Skin epidermis (tissue), 12 donors: ENCODE measurements around the gene ACMSD.

Experiments used
- H3K27ac ChIP-seq, 21 experiments: fragments of 200-600 bp; sonication (generic) in 11 of 21; one replicate each; pipeline ENCODE4 v1.5.0; 2020; ENCODE audit warnings: mild to moderate bottlenecking in 3 of 21, inconsistent platforms in 2 of 21, moderate library complexity in 2 of 21
- H3K4me3 ChIP-seq, 7 experiments: fragments of 200-600 bp; sonication (generic) in 2 of 7; one replicate each; pipeline ENCODE4 v1.5.0; 2020; ENCODE audit warnings: inconsistent platforms in 2 of 7, mild to moderate bottlenecking in 2 of 7, moderate library complexity in 1 of 7

The ACMSD gene

GRCh38 chr2:134933732-134934131 is 95.3 kb downstream of the ACMSD start:
- Histone ChIP-seq H3K4me3 (no peak overlapping the region), H3K27ac (no peak overlapping the region)

- H3K27ac ChIP-seq: no peak overlapping the region
Observed at GRCh38 chr2:134934150-134934549, 95.7 kb downstream of the ACMSD start.

GRCh38 chr2:134934641-134935040 is 96.2 kb downstream of the ACMSD start:
- Histone ChIP-seq H3K4me3 (no peak overlapping the region), H3K27ac (no peak overlapping the region)

More at GRCh38 chr2:134934150-134934549, 95.7 kb downstream of the ACMSD start:
- H3K4me3 ChIP-seq: no peak overlapping the region

- H3K4me3 ChIP-seq: no peak overlapping the region
- H3K27ac ChIP-seq: no peak overlapping the region
Observed at GRCh38 chr2:134936691-134937090, 98.3 kb downstream of the ACMSD start.

- H3K27ac ChIP-seq: no peak overlapping the region
- H3K4me3 ChIP-seq: no peak overlapping the region
Observed at GRCh38 chr2:134943540-134943939, 105.1 kb downstream of the ACMSD start.

GRCh38 chr2:134944975-134945374 is 106.6 kb downstream of the ACMSD start:
- H3K4me3 ChIP-seq: no peak overlapping the region
- H3K27ac ChIP-seq: no peak overlapping the region

- Histone ChIP-seq H3K4me3 (no peak overlapping the region), H3K27ac (no peak overlapping the region)
Observed at GRCh38 chr2:134946073-134946472, 107.7 kb downstream of the ACMSD start.

GRCh38 chr2:134949981-134950708 is 111.7 kb downstream of the ACMSD start:
- Histone ChIP-seq H3K27ac (no peak overlapping the region), H3K4me3 (no peak overlapping the region)

GRCh38 chr2:134950886-134951285 is 112.5 kb downstream of the ACMSD start:
- Histone ChIP-seq H3K4me3 (no peak overlapping the region), H3K27ac (no peak overlapping the region)
